Measurements from ENCODE around the gene SMG6.

GRCh38 chr17:2124391-2124790 lies 179.2 kb downstream of the SMG6 start:
- TF ChIP-seq CTCF (IDR thresholded peaks at IDR 0.05; ENCODE audit: low read depth, low read length), result no peak
- no peak for TF ChIP-seq POLR2A (IDR thresholded peaks at IDR 0.05; ENCODE audit: extremely low read depth, insufficient read length)
- TF ChIP-seq, protein P1, sequence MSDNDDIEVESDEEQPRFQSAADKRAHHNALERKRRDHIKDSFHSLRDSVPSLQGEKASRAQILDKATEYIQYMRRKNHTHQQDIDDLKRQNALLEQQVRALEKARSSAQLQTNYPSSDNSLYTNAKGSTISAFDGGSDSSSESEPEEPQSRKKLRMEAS (IDR thresholded peaks at IDR 0.05; ENCODE audit: low read depth, low read length), result no peak
- TF ChIP-seq MYC (IDR thresholded peaks at IDR 0.05; ENCODE audit: low read depth, low read length), result no peak
